ENCODE results near the gene KRTAP25-1.
A peak's percentile ranks its signal among the peaks of the same experiment; 100 is the strongest.

Gene KRTAP25-1

GRCh38 chr21:30289215-30289614, at the start of gene KRTAP25-1:
Gene KRTAP25-1 (minus strand): TSS chr21:30289514. CDS start chr21:30289490, 24 bp downstream.
- no peak for DNase-seq (ENCODE audit: low read depth, low spot score)

- DNase-seq (ENCODE audit: low read depth, low spot score) = no peak
Observed at GRCh38 chr21:30338717-30339116, 49.4 kb upstream of the KRTAP25-1 start.

GRCh38 chr21:30337772-30338171, 48.5 kb upstream of the KRTAP25-1 start:
- no peak for DNase-seq (ENCODE audit: low read depth, low spot score)

- DNase-seq (ENCODE audit: low read depth, low spot score) = no peak
Observed at GRCh38 chr21:30337276-30337744, 48.0 kb upstream of the KRTAP25-1 start, which contains the start of gene KRTAP27-1. Gene KRTAP27-1 (minus strand): TSS chr21:30337694. CDS start chr21:30337668, 26 bp downstream.

GRCh38 chr21:30336596-30336995, 47.3 kb upstream of the KRTAP25-1 start:
- no peak for DNase-seq (ENCODE audit: low read depth, low spot score)

- no peak for DNase-seq (ENCODE audit: low read depth, low spot score)
Observed at GRCh38 chr21:30333736-30334135, 44.4 kb upstream of the KRTAP25-1 start.

- no peak for DNase-seq (ENCODE audit: low read depth, low spot score)
Observed at GRCh38 chr21:30332681-30333080, 43.4 kb upstream of the KRTAP25-1 start.

GRCh38 chr21:30329203-30329875, 40.0 kb upstream of the KRTAP25-1 start:
- no peak for DNase-seq (ENCODE audit: low read depth, low spot score)

- DNase-seq (ENCODE audit: low read depth, low spot score) = no peak
Observed at GRCh38 chr21:30326390-30326789, 37.1 kb upstream of the KRTAP25-1 start.

GRCh38 chr21:30320215-30320614, 30.9 kb upstream of the KRTAP25-1 start, which contains the start of gene KRTAP26-1:
Gene KRTAP26-1 (minus strand): TSS chr21:30320315. CDS start chr21:30320035, 280 bp downstream.
- no peak for DNase-seq (ENCODE audit: low read depth, low spot score)

- no peak for DNase-seq (ENCODE audit: low read depth, low spot score)
Observed at GRCh38 chr21:30315701-30316100, 26.4 kb upstream of the KRTAP25-1 start.

GRCh38 chr21:30306884-30307283, 17.6 kb upstream of the KRTAP25-1 start:
- no peak for DNase-seq (ENCODE audit: low read depth, low spot score)

- no peak for DNase-seq (ENCODE audit: low read depth, low spot score)
Observed at GRCh38 chr21:30305136-30305535, 15.8 kb upstream of the KRTAP25-1 start.

GRCh38 chr21:30282850-30283249, 6.5 kb downstream of the KRTAP25-1 start, which contains the start of gene KRTAP24-1:
Gene KRTAP24-1 (minus strand): TSS chr21:30282950. CDS start chr21:30282932, 18 bp downstream.
- DNase-seq (ENCODE audit: low read depth, low spot score) = no peak

GRCh38 chr21:30271611-30272010, 17.7 kb downstream of the KRTAP25-1 start:
- DNase-seq (ENCODE audit: low read depth, low spot score) = no peak

GRCh38 chr21:30271156-30271555, 18.2 kb downstream of the KRTAP25-1 start:
- DNase-seq (ENCODE audit: low read depth, low spot score) = no peak

- DNase-seq (ENCODE audit: low read depth, low spot score) = no peak
Observed at GRCh38 chr21:30269803-30270530, 19.3 kb downstream of the KRTAP25-1 start.

- no peak for DNase-seq (ENCODE audit: low read depth, low spot score)
Observed at GRCh38 chr21:30268608-30269197, 20.6 kb downstream of the KRTAP25-1 start.

- DNase-seq (ENCODE audit: low read depth, low spot score) = peak; percentile 38
Observed at GRCh38 chr21:30257773-30258172, 31.5 kb downstream of the KRTAP25-1 start.

GRCh38 chr21:30256100-30256499, 33.2 kb downstream of the KRTAP25-1 start:
- no peak for DNase-seq (ENCODE audit: low read depth, low spot score)

GRCh38 chr21:30255679-30256078, 33.6 kb downstream of the KRTAP25-1 start:
- no peak for DNase-seq (ENCODE audit: low read depth, low spot score)

GRCh38 chr21:30251781-30252180, 37.5 kb downstream of the KRTAP25-1 start:
- no peak for DNase-seq (ENCODE audit: low read depth, low spot score)

Data from iPS DF 19.7 (cell line).